SU-DHL-6 (cell line): ENCODE measurements around the gene GGN.

ENCODE experiments used
- H2AFZ ChIP-seq: fragments of 200-600 bp; sonication (generic); 2 replicates; pipeline ENCODE4 v1.6.1; 2014; ENCODE audit warnings: low read depth, mild to moderate bottlenecking, moderate library complexity, mixed read lengths, antibody characterized with exemption, low read length; ENCODE audit not compliant: severe bottlenecking
- H3F3A ChIP-seq: fragments of 200-600 bp; shearing (Covaris generic); 2 replicates; pipeline ENCODE4 v1.6.0; 2016; ENCODE audit warnings: antibody characterized with exemption, mild to moderate bottlenecking; ENCODE audit not compliant: insufficient read depth
- H3K27ac ChIP-seq: fragments of 200-600 bp; sonication (generic); 2 replicates; pipeline ENCODE4 v1.5.1; 2016; ENCODE audit warnings: low read depth, mild to moderate bottlenecking, low read length, moderate library complexity, mixed read lengths
- H3K27me3 ChIP-seq: fragments of 200-600 bp; sonication (generic), shearing (Covaris generic); 2 replicates; pipeline ENCODE4 v1.6.0; 2014; ENCODE audit warnings: mild to moderate bottlenecking, low read length
- H3K36me3 ChIP-seq: fragments of 200-600 bp; sonication (generic); 2 replicates; pipeline ENCODE4 v1.6.1; 2014; ENCODE audit warnings: mild to moderate bottlenecking, low read length, mixed read lengths
- H3K4me2 ChIP-seq: fragments of 300-600, 200-600 bp; shearing (Covaris generic), sonication (generic); 2 replicates; pipeline ENCODE4 v1.6.0; 2014; ENCODE audit warnings: low read length, low read depth, mild to moderate bottlenecking; ENCODE audit not compliant: poor library complexity, severe bottlenecking
- H3K4me3 ChIP-seq: fragments of 200-600 bp; sonication (generic); 2 replicates; pipeline ENCODE4 v1.5.1; 2014; ENCODE audit warnings: antibody characterized with exemption, low read length, mild to moderate bottlenecking, mixed read lengths; ENCODE audit not compliant: insufficient read depth, poor library complexity, severe bottlenecking
- H3K79me2 ChIP-seq: fragments of 200-600 bp; sonication (generic); 2 replicates; pipeline ENCODE4 v1.6.1; 2014; ENCODE audit warnings: mild to moderate bottlenecking, low read length, moderate library complexity; ENCODE audit not compliant: insufficient read depth
- H3K9ac ChIP-seq: fragments of 200-600 bp; sonication (generic); 2 replicates; pipeline ENCODE4 v1.7.0; 2014; ENCODE audit warnings: mild to moderate bottlenecking, low read length
- H3K9me2 ChIP-seq: fragments of 200-600 bp; sonication (generic); replicated peaks from 2 replicates; pipeline ENCODE4 v1.6.1; 2014; ENCODE audit warnings: low read length; ENCODE audit not compliant: insufficient read depth
- H3K9me3 ChIP-seq: fragments of 200-600 bp; sonication (generic); 2 replicates; pipeline ENCODE4 v1.6.1; 2014; ENCODE audit warnings: low read length, mixed read lengths; ENCODE audit not compliant: insufficient read depth
- H4K20me1 ChIP-seq: fragments of 200-600 bp; sonication (generic); 2 replicates; pipeline ENCODE4 v1.6.1; 2014; ENCODE audit warnings: low read depth, mild to moderate bottlenecking, antibody characterized with exemption, low read length, moderate library complexity, mixed read lengths
- CTCF ChIP-seq: fragments of 200-600 bp; sonication (generic); IDR thresholded peaks from one replicate; pipeline ENCODE4 v1.5.1; 2017; ENCODE audit warnings: antibody characterized with exemption, mild to moderate bottlenecking, low read length, moderate library complexity; ENCODE audit not compliant: insufficient read depth, poor library complexity, severe bottlenecking
- EZH2phosphoT487 ChIP-seq: fragments of 200-600 bp; sonication (generic), shearing (Covaris generic); conservative IDR thresholded peaks from 2 replicates; pipeline ENCODE4 v1.6.1; 2018; ENCODE audit warnings: mild to moderate bottlenecking, antibody characterized with exemption, low read length, moderate library complexity, mixed read lengths

The GGN gene

GRCh38 chr19:38355728-38356725, 31.8 kb downstream of the GGN start:
- H2AFZ ChIP-seq, result no peak overlapping the region
- no peaks in the 10 kb centered on the region for H3K36me3 ChIP-seq
- H3K27ac ChIP-seq, result no peak overlapping the region
- no peak overlapping the region for H3K4me2 ChIP-seq
- no peaks in the 10 kb centered on the region for H3K9me3 ChIP-seq
- H3K79me2 ChIP-seq, result no peaks in the 10 kb centered on the region
- H4K20me1 ChIP-seq, result no peaks in the 10 kb centered on the region
- TF ChIP-seq CTCF, result no peak
- TF ChIP-seq EZH2phosphoT487, result no peak
- H3K9me2 ChIP-seq, result no peaks in the 10 kb centered on the region
- no peaks in the 10 kb centered on the region for H3K27me3 ChIP-seq
- no peaks in the 10 kb centered on the region for H3F3A ChIP-seq
- no peak overlapping the region for H3K4me3 ChIP-seq
- H3K9ac ChIP-seq, result no peak overlapping the region

- Histone ChIP-seq H3K36me3 (no peaks in the 10 kb centered on the region), H3K4me2 (no peak overlapping the region), H3K9me2 (no peaks in the 10 kb centered on the region), H3K79me2 (no peaks in the 10 kb centered on the region), H3K9ac (no peak overlapping the region), H3F3A (no peaks in the 10 kb centered on the region), H2AFZ (no peak overlapping the region), H3K4me3 (no peak overlapping the region), H3K9me3 (no peaks in the 10 kb centered on the region), H4K20me1 (no peaks in the 10 kb centered on the region), H3K27me3 (no peaks in the 10 kb centered on the region), H3K27ac (no peak overlapping the region)
- TF ChIP-seq EZH2phosphoT487 (no peak), CTCF (no peak)
Measured at GRCh38 chr19:38352611-38353010, 35.2 kb downstream of the GGN start.

GRCh38 chr19:38351865-38352395, 35.9 kb downstream of the GGN start:
- H3K27ac ChIP-seq, result no peak overlapping the region
- no peak overlapping the region for H3K4me3 ChIP-seq
- H3K27me3 ChIP-seq, result no peaks in the 10 kb centered on the region

More at GRCh38 chr19:38351865-38352395, 35.9 kb downstream of the GGN start:
- no peak overlapping the region for H3K4me2 ChIP-seq
- no peak overlapping the region for H3K9ac ChIP-seq
- no peaks in the 10 kb centered on the region for H3K9me3 ChIP-seq
- no peaks in the 10 kb centered on the region for H3F3A ChIP-seq
- no peak for TF ChIP-seq EZH2phosphoT487
- TF ChIP-seq CTCF, result no peak
- no peak overlapping the region for H2AFZ ChIP-seq
- H4K20me1 ChIP-seq, result no peaks in the 10 kb centered on the region
- no peaks in the 10 kb centered on the region for H3K79me2 ChIP-seq
- no peaks in the 10 kb centered on the region for H3K36me3 ChIP-seq
- no peaks in the 10 kb centered on the region for H3K9me2 ChIP-seq
